H9 (cell line): ENCODE results near the gene CHMP6. TPM values are rescaled to one million over a fixed set of nuclear protein-coding genes. Genes with fewer than 3 reads are reported as not detected.

Experiments used
- DNase-seq: peaks from one replicate; pipeline ENCODE4 v3.0.0-alpha.2; 2017
- H2AFZ ChIP-seq: one replicate; pipeline ENCODE4 v1.6.1; 2013; ENCODE audit warnings: mild to moderate bottlenecking, low read length, control low read depth, moderate library complexity
- H2AK5ac ChIP-seq: 2 replicates; pipeline ENCODE4 v1.6.1; 2013; ENCODE audit warnings: low read length, control low read depth, mixed read lengths; ENCODE audit not compliant: insufficient read length
- H2BK120ac ChIP-seq: one replicate; pipeline ENCODE4 v1.6.1; 2013; ENCODE audit warnings: low read depth, mild to moderate bottlenecking, low read length, control low read depth, inconsistent platforms; ENCODE audit not compliant: poor library complexity, severe bottlenecking
- H2BK12ac ChIP-seq: 2 replicates; pipeline ENCODE4 v1.6.1; 2013; ENCODE audit warnings: low read length, control low read depth, mixed read lengths, low read depth; ENCODE audit not compliant: insufficient read length
- H2BK15ac ChIP-seq: 2 replicates; pipeline ENCODE4 v1.6.1; 2013; ENCODE audit warnings: low read depth, low read length, control low read depth
- H2BK20ac ChIP-seq: one replicate; pipeline ENCODE4 v1.6.1; 2013; ENCODE audit warnings: low read depth, mild to moderate bottlenecking, low read length, control low read depth, inconsistent platforms; ENCODE audit not compliant: poor library complexity, severe bottlenecking
- H2BK5ac ChIP-seq: 2 replicates; pipeline ENCODE4 v1.6.1; 2013; ENCODE audit warnings: low read length, control low read depth, mixed read lengths; ENCODE audit not compliant: insufficient read length
- H3K14ac ChIP-seq: 2 replicates; pipeline ENCODE4 v1.6.1; 2013; ENCODE audit warnings: low read length, control low read depth; ENCODE audit not compliant: insufficient read depth
- H3K18ac ChIP-seq: 2 replicates; pipeline ENCODE4 v1.6.1; 2013; ENCODE audit warnings: low read depth, mild to moderate bottlenecking, mixed read lengths, low read length, control low read depth; ENCODE audit not compliant: insufficient read length
- H3K23ac ChIP-seq: 2 replicates; pipeline ENCODE4 v1.6.1; 2013; ENCODE audit warnings: low read length, control low read depth, mixed read lengths, low read depth; ENCODE audit not compliant: insufficient read length
- H3K23me2 ChIP-seq: 2 replicates; pipeline ENCODE4 v1.6.1; 2013; ENCODE audit warnings: low read depth, mild to moderate bottlenecking, mixed read lengths, low read length, control low read depth; ENCODE audit not compliant: insufficient read length, poor library complexity, severe bottlenecking
- H3K27ac ChIP-seq: 2 replicates; pipeline ENCODE4 v1.5.1; 2013; ENCODE audit warnings: low read length, control low read depth, mixed read lengths, low read depth; ENCODE audit not compliant: insufficient read length
- H3K27me3 ChIP-seq: 2 replicates; pipeline ENCODE4 v1.6.1; 2013; ENCODE audit warnings: low read length, control low read depth, inconsistent platforms; ENCODE audit not compliant: insufficient read depth
- H3K4ac ChIP-seq: 2 replicates; pipeline ENCODE4 v1.6.1; 2013; ENCODE audit warnings: low read depth, mild to moderate bottlenecking, control low read depth, inconsistent platforms, low read length, moderate library complexity
- H3K4me1 ChIP-seq: 2 replicates; pipeline ENCODE4 v1.6.1; 2013; ENCODE audit warnings: low read length, control low read depth, inconsistent platforms; ENCODE audit not compliant: insufficient read depth
- H3K4me2 ChIP-seq: 2 replicates; pipeline ENCODE4 v1.6.1; 2013; ENCODE audit warnings: low read length, control low read depth, mixed read lengths; ENCODE audit not compliant: insufficient read length, insufficient read depth
- H3K56ac ChIP-seq: 2 replicates; pipeline ENCODE4 v1.6.1; 2013; ENCODE audit warnings: low read depth, mild to moderate bottlenecking, mixed read lengths, low read length, control low read depth; ENCODE audit not compliant: insufficient read length
- H3K79me1 ChIP-seq: 2 replicates; pipeline ENCODE4 v1.6.1; 2013; ENCODE audit warnings: low read depth, mild to moderate bottlenecking, moderate library complexity, low read length, control low read depth, inconsistent platforms; ENCODE audit not compliant: insufficient read depth, poor library complexity, severe bottlenecking
- H3K79me2 ChIP-seq: 2 replicates; pipeline ENCODE4 v1.6.1; 2013; ENCODE audit warnings: low read length, control low read depth, inconsistent platforms; ENCODE audit not compliant: insufficient read depth
- H3K9ac ChIP-seq: 2 replicates; pipeline ENCODE4 v1.6.1; 2013; ENCODE audit warnings: low read length, control low read depth, mixed read lengths; ENCODE audit not compliant: insufficient read length; ENCODE audit errors: extremely low read depth
- H3K9me3 ChIP-seq: one replicate; pipeline ENCODE4 v1.6.1; 2013; ENCODE audit warnings: low read depth, low read length, inconsistent platforms; ENCODE audit not compliant: control insufficient read depth
- H3T11ph ChIP-seq: one replicate; pipeline ENCODE4 v1.6.1; 2013; ENCODE audit warnings: mild to moderate bottlenecking, low read length, control low read depth, inconsistent platforms
- H4K20me1 ChIP-seq: one replicate; pipeline ENCODE4 v1.6.1; 2013; ENCODE audit not compliant: control insufficient read depth, insufficient read length, insufficient read depth
- H4K5ac ChIP-seq: 2 replicates; pipeline ENCODE4 v1.6.1; 2013; ENCODE audit warnings: low read depth, mild to moderate bottlenecking, mixed read lengths, low read length, control low read depth; ENCODE audit not compliant: insufficient read length
- H4K8ac ChIP-seq: replicated peaks from 2 replicates; pipeline ENCODE4 v1.6.1; 2013; ENCODE audit warnings: low read length, control low read depth, mixed read lengths, low read depth; ENCODE audit not compliant: insufficient read length
- H4K91ac ChIP-seq: 2 replicates; pipeline ENCODE4 v1.6.1; 2013; ENCODE audit warnings: low read depth, mild to moderate bottlenecking, moderate library complexity, mixed read lengths, low read length, control low read depth; ENCODE audit not compliant: insufficient read length
- H3K27ac Mint-ChIP-seq, 3 experiments: 2 replicates in 2 of 3; 3 replicates in 1 of 3; pipeline ENCODE4 v1.8.0; 2020 to 2021; ENCODE audit warnings: mixed read lengths in 3 of 3, mild to moderate bottlenecking in 1 of 3, moderate library complexity in 1 of 3
- H3K27me3 Mint-ChIP-seq: 2 replicates; pipeline ENCODE4 v1.8.0; 2021; ENCODE audit warnings: low read depth, mild to moderate bottlenecking, moderate library complexity, mixed read lengths
- H3K36me3 Mint-ChIP-seq, 3 experiments: 2 replicates in 2 of 3; 3 replicates in 1 of 3; pipeline ENCODE4 v1.8.0; 2020 to 2021; ENCODE audit warnings: low read depth in 3 of 3, mixed read lengths in 3 of 3; ENCODE audit not compliant: insufficient read depth in 1 of 3
- H3K4me1 Mint-ChIP-seq, 2 experiments: 2 replicates each; pipeline ENCODE4 v1.8.0; 2020; ENCODE audit warnings: mixed read lengths in 2 of 2
- H3K4me3 Mint-ChIP-seq, 2 experiments: 2 replicates in 1 of 2; 3 replicates in 1 of 2; pipeline ENCODE4 v1.8.0; 2020 to 2021; ENCODE audit warnings: mild to moderate bottlenecking in 2 of 2, mixed read lengths in 2 of 2, moderate library complexity in 1 of 2
- H3K9me3 Mint-ChIP-seq, 2 experiments: 2 replicates in 1 of 2; 3 replicates in 1 of 2; pipeline ENCODE4 v1.8.0; 2020; ENCODE audit warnings: mild to moderate bottlenecking in 2 of 2, mixed read lengths in 2 of 2, moderate library complexity in 1 of 2
- WGBS: extraction: QIAGEN DNeasy Blood & Tissue Kit; methylation state at CpG from one replicate; pipeline ENCODE4 v1.1.7; 2013; ENCODE audit warnings: missing lambda C conversion rate, low lambda C conversion rate, mixed read lengths; ENCODE audit not compliant: insufficient read length; ENCODE audit errors: extremely low coverage; 5-methylcytosine and 5-hydroxymethylcytosine counted together
- total RNA-seq: library from RNA; stranded (reverse); gene quantifications from 2 replicates; pipeline ENCODE4 v1.2.1, GENCODE V29; 2021
- TF ChIP-seq, protein P1 (sequence below): fragments of 200-600 bp; sonication (generic); conservative IDR thresholded peaks from 3 replicates; pipeline ENCODE4 v1.8.0; 2021; ENCODE audit warnings: antibody characterized with exemption, mild to moderate bottlenecking

The CHMP6 gene
- total RNA-seq, 1 experiment from 2014 or later: 23.4 TPM

- H3K79me2 ChIP-seq: no peaks in the 10 kb centered on the region
- no peak overlapping the region for H2BK12ac ChIP-seq
- no peak overlapping the region for H2BK20ac ChIP-seq
- H4K5ac ChIP-seq: no peak overlapping the region
- no peaks in the 10 kb centered on the region for H4K20me1 ChIP-seq
- no peak overlapping the region for H3K9ac ChIP-seq
- no peak overlapping the region for H3K56ac ChIP-seq
- no peak overlapping the region for H3K4me2 ChIP-seq
- H3K36me3 Mint-ChIP-seq: no peaks in the 10 kb centered on the region
- no peak overlapping the region for H3K27ac ChIP-seq
- no peak overlapping the region for H2BK120ac ChIP-seq
- no peak overlapping the region for H4K8ac ChIP-seq
- TF ChIP-seq, protein P1, sequence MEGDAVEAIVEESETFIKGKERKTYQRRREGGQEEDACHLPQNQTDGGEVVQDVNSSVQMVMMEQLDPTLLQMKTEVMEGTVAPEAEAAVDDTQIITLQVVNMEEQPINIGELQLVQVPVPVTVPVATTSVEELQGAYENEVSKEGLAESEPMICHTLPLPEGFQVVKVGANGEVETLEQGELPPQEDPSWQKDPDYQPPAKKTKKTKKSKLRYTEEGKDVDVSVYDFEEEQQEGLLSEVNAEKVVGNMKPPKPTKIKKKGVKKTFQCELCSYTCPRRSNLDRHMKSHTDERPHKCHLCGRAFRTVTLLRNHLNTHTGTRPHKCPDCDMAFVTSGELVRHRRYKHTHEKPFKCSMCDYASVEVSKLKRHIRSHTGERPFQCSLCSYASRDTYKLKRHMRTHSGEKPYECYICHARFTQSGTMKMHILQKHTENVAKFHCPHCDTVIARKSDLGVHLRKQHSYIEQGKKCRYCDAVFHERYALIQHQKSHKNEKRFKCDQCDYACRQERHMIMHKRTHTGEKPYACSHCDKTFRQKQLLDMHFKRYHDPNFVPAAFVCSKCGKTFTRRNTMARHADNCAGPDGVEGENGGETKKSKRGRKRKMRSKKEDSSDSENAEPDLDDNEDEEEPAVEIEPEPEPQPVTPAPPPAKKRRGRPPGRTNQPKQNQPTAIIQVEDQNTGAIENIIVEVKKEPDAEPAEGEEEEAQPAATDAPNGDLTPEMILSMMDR: no peak
- H3K27me3 ChIP-seq: no peaks in the 10 kb centered on the region
- H3K27me3 Mint-ChIP-seq: peaks cover 25% of the 10 kb centered on the region
- H3K9me3 Mint-ChIP-seq: no peaks in the 10 kb centered on the region; a peak in 2 of 5 replicates
- H3K4me3 Mint-ChIP-seq: 0 out of 5 replicates have a peak overlapping the region, but pooled peaks of 1 of the 2 experiments have one; percentile 46
- no peak overlapping the region for H3K27ac Mint-ChIP-seq
- H2AK5ac ChIP-seq: no peak overlapping the region
- no peak overlapping the region for H2BK15ac ChIP-seq
- H3K4ac ChIP-seq: no peak overlapping the region
- no peak for DNase-seq
- no peak overlapping the region for H4K91ac ChIP-seq
- H3K23ac ChIP-seq: no peak overlapping the region
- peaks cover 9 to 14% of the 10 kb centered on the region in 2 experiments for H3K4me1 Mint-ChIP-seq
- no peak overlapping the region for H3K18ac ChIP-seq
- no peaks in the 10 kb centered on the region for H3K79me1 ChIP-seq
- H3T11ph ChIP-seq: no peak overlapping the region
- no CpG with 5 or more reads among the region's 31 CpGs for WGBS
- H2BK5ac ChIP-seq: no peak overlapping the region
- H3K4me1 ChIP-seq: no peaks in the 10 kb centered on the region; the same call in 1 of the 2 replicates
- no peak overlapping the region for H2AFZ ChIP-seq
- no peaks in the 10 kb centered on the region for H3K9me3 ChIP-seq
- no peaks in the 10 kb centered on the region for H3K23me2 ChIP-seq
- no peak overlapping the region for H3K14ac ChIP-seq
Measured at GRCh38 chr17:80978499-80979497, 12.8 kb upstream of the CHMP6 start.
